Hematopoietic multipotent progenitor cell (in vitro differentiated cells): ENCODE results near the gene PEX13. TPM values are rescaled to one million over a fixed set of nuclear protein-coding genes. Genes with fewer than 3 reads are reported as not detected.
"Not testable (repeated sequence)": the region's sequence is repeated elsewhere in the genome, so short reads cannot be mapped to it uniquely, and the experiment has no call there.

Experiments used
- DNase-seq, 3 donors: peaks; one replicate each; pipeline ENCODE4 v3.0.0-alpha.2; 2011 to 2015; ENCODE audit warnings: low read depth in 2 of 3, low spot score in 2 of 3
- total RNA-seq: library from RNA; depleted of rRNA; stranded (reverse); fragments of >200 nt; gene quantifications from one replicate; pipeline ENCODE4 v1.2.3, GENCODE V29; 2012

The PEX13 gene
- 20.7 TPM for total RNA-seq

GRCh38 chr2:61017556-61018317 is at the start of gene PEX13, which contains the start of gene PUS10:
PEX13 (plus strand) TSS chr2:61017720; CDS start chr2:61017760, 40 bp downstream.
PUS10 (minus strand) TSS chr2:61018255; CDS start chr2:61011890, 6,365 bp downstream.
- peak; percentile 11 to 71 (median 65) for DNase-seq

- DNase-seq = no peak
Observed at GRCh38 chr2:60972889-60973656, 44.4 kb upstream of the PEX13 start.

- DNase-seq = no peak
Observed at GRCh38 chr2:60973705-60974104, 43.8 kb upstream of the PEX13 start.

- DNase-seq = no peak
Observed at GRCh38 chr2:60974652-60975051, 42.9 kb upstream of the PEX13 start.

GRCh38 chr2:60976256-60976850 is 41.2 kb upstream of the PEX13 start:
- no peak for DNase-seq

GRCh38 chr2:60976875-60977561 is 40.5 kb upstream of the PEX13 start:
- DNase-seq = no peak

GRCh38 chr2:60977562-60977895 is 40.0 kb upstream of the PEX13 start:
- DNase-seq = no peak

GRCh38 chr2:60979231-60979630 is 38.3 kb upstream of the PEX13 start:
- no peak for DNase-seq

GRCh38 chr2:60980071-60980815 is 37.3 kb upstream of the PEX13 start:
- no peak for DNase-seq

- DNase-seq = not testable (repeated sequence)
Observed at GRCh38 chr2:60982066-60982465, 35.5 kb upstream of the PEX13 start.

- DNase-seq = peak in 2 of 3 donors; percentile 13 to 37
Observed at GRCh38 chr2:60984720-60985119, 32.8 kb upstream of the PEX13 start.

GRCh38 chr2:60987041-60987440 is 30.5 kb upstream of the PEX13 start:
- no peak for DNase-seq

- not testable (repeated sequence) for DNase-seq
Observed at GRCh38 chr2:60987656-60988055, 29.9 kb upstream of the PEX13 start.

GRCh38 chr2:60989259-60989658 is 28.3 kb upstream of the PEX13 start:
- DNase-seq = no peak

GRCh38 chr2:60991644-60992043 is 25.9 kb upstream of the PEX13 start:
- no peak for DNase-seq

- DNase-seq = peak in 2 of 3 donors; percentile 25 to 57
Observed at GRCh38 chr2:60992985-60993392, 24.5 kb upstream of the PEX13 start.

GRCh38 chr2:60994131-60994530 is 23.4 kb upstream of the PEX13 start:
- no peak for DNase-seq

GRCh38 chr2:60998628-60999545 is 18.6 kb upstream of the PEX13 start:
- peak; percentile 19 to 74 (median 46) for DNase-seq

- no peak for DNase-seq
Observed at GRCh38 chr2:61005736-61006135, 11.8 kb upstream of the PEX13 start.
